ENCODE results near the gene RHBDF1. TPM values are rescaled to one million over a fixed set of nuclear protein-coding genes. Genes with fewer than 3 reads are reported as not detected.
"Not testable (repeated sequence)": the region's sequence is repeated elsewhere in the genome, so short reads cannot be mapped to it uniquely, and the experiment has no call there.

RHBDF1 gene
- total RNA-seq, 2 donors from 2014 or later = 109 to 138 TPM

- Histone ChIP-seq H3K27me3 (replicated peaks; ENCODE audit: insufficient read depth) (no peaks in the 10 kb centered on the region), H3K4me1 (ENCODE audit: control insufficient read depth in 1 of 2, low read depth in 2 of 2) (peaks cover 2 to 19% of the 10 kb centered on the region in 2 donors), H3K36me3 (peaks cover 6% of the 10 kb centered on the region), H3K4me3 (no peak overlapping the region), H3K9me3 (no peaks in the 10 kb centered on the region), H3K27ac (no peak overlapping the region)
- no peak for DNase-seq (ENCODE audit: low spot score)
- ATAC-seq (ENCODE audit: insufficient number of reproducible peaks, low FRiP score, low read depth) = no peak
- no peak for TF ChIP-seq CTCF (IDR thresholded peaks at IDR 0.05)
These were observed 21.5 kb downstream of the RHBDF1 start for GRCh38 chr16:50769-51591.

GRCh38 chr16:47234-47633 is 25.2 kb downstream of the RHBDF1 start:
- H3K4me1 ChIP-seq (ENCODE audit: control insufficient read depth in 1 of 2, low read depth in 2 of 2) = peaks cover 0 to 6% of the 10 kb centered on the region in 2 donors
- ATAC-seq (ENCODE audit: insufficient number of reproducible peaks, low FRiP score, low read depth) (no peak), DNase-seq (ENCODE audit: low spot score) (no peak)
- H3K27me3 ChIP-seq (replicated peaks; ENCODE audit: insufficient read depth) = no peaks in the 10 kb centered on the region
- no peaks in the 10 kb centered on the region for H3K9me3 ChIP-seq
- no peak overlapping the region for H3K27ac ChIP-seq
- TF ChIP-seq CTCF (IDR thresholded peaks at IDR 0.05) = no peak
- no peak overlapping the region for H3K4me3 ChIP-seq
- peaks cover 6% of the 10 kb centered on the region for H3K36me3 ChIP-seq

GRCh38 chr16:46510-46909 is 25.9 kb downstream of the RHBDF1 start:
- H3K4me1 ChIP-seq (ENCODE audit: control insufficient read depth in 1 of 2, low read depth in 2 of 2); H3K4me3 ChIP-seq; ATAC-seq (ENCODE audit: insufficient number of reproducible peaks, low FRiP score, low read depth); DNase-seq (ENCODE audit: low spot score); H3K27ac ChIP-seq; H3K9me3 ChIP-seq; H3K27me3 ChIP-seq (replicated peaks; ENCODE audit: insufficient read depth); H3K36me3 ChIP-seq: not testable (repeated sequence)

- H3K4me3 ChIP-seq = no peak overlapping the region
- ATAC-seq (ENCODE audit: insufficient number of reproducible peaks, low FRiP score, low read depth) (no peak), DNase-seq (ENCODE audit: low spot score) (no peak)
- H3K27me3 ChIP-seq (replicated peaks; ENCODE audit: insufficient read depth) = no peaks in the 10 kb centered on the region
- H3K36me3 ChIP-seq = peaks cover 6% of the 10 kb centered on the region
- H3K4me1 ChIP-seq (ENCODE audit: control insufficient read depth in 1 of 2, low read depth in 2 of 2) = no peaks in the 10 kb centered on the region
- H3K9me3 ChIP-seq = no peaks in the 10 kb centered on the region
- H3K27ac ChIP-seq = no peak overlapping the region
- no peak for TF ChIP-seq CTCF (IDR thresholded peaks at IDR 0.05)
These were observed 27.0 kb downstream of the RHBDF1 start for GRCh38 chr16:45454-45853.

- Histone ChIP-seq H3K27me3 (replicated peaks; ENCODE audit: insufficient read depth) (no peaks in the 10 kb centered on the region), H3K36me3 (peaks cover 6% of the 10 kb centered on the region), H3K4me3 (no peak overlapping the region), H3K4me1 (ENCODE audit: control insufficient read depth in 1 of 2, low read depth in 2 of 2) (no peaks in the 10 kb centered on the region), H3K9me3 (no peaks in the 10 kb centered on the region), H3K27ac (no peak overlapping the region)
- ATAC-seq (ENCODE audit: insufficient number of reproducible peaks, low FRiP score, low read depth) (no peak), DNase-seq (ENCODE audit: low spot score) (no peak)
- TF ChIP-seq CTCF (IDR thresholded peaks at IDR 0.05) = no peak
These were observed 27.8 kb downstream of the RHBDF1 start for GRCh38 chr16:44655-45054.

- H3K4me1 ChIP-seq (ENCODE audit: control insufficient read depth in 1 of 2, low read depth in 2 of 2) = no peaks in the 10 kb centered on the region
- TF ChIP-seq CTCF (IDR thresholded peaks at IDR 0.05) = no peak
- peaks cover 6% of the 10 kb centered on the region for H3K36me3 ChIP-seq
- H3K9me3 ChIP-seq = no peaks in the 10 kb centered on the region
- ATAC-seq (ENCODE audit: insufficient number of reproducible peaks, low FRiP score, low read depth) (no peak), DNase-seq (ENCODE audit: low spot score) (no peak)
- H3K27me3 ChIP-seq (replicated peaks; ENCODE audit: insufficient read depth) = no peaks in the 10 kb centered on the region
- no peak overlapping the region for H3K4me3 ChIP-seq
- H3K27ac ChIP-seq = no peak overlapping the region
These were observed 29.1 kb downstream of the RHBDF1 start for GRCh38 chr16:43294-43693.
